ENCODE data around the gene FCRLB.
"Not testable (repeated sequence)": the region's sequence is repeated elsewhere in the genome, so short reads cannot be mapped to it uniquely, and the experiment has no call there.

Gene FCRLB

GRCh38 chr1:161720422-161720821 lies 922 bp upstream of the FCRLB start:
- no peak for DNase-seq

DNA sequence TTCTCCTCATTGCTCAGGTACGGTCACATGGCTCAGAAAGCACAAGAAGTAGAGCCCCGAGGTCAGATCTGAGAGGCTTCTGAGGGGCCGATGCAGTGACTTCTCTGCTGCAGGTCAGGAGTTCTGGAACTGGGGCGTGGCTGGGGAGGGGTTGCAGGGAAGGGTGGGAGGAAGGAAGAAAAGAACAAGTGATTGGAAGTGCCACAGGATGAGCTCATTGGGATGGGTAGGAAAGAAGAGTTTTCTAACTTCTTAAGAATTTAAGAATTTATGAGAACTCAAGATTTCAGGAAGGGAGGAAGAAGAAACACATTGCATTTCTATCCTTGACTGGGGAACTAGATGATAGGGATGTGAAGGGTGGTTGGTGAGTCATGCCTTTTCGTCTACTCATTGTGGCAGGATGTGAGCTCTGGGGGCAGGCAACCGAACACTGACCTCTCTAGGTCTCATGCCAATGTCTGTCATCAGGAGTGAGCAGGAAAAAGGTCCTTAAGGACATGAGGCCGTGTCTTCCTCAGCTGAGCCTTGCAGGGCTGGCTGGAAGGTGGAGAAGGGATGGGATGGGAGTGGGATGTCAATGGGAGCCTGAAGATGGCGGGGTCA lies 497 bp downstream of the FCRLB start:
- no peak for DNase-seq

- no peak for DNase-seq
Measured at GRCh38 chr1:161722406-161722805, 1.1 kb downstream of the FCRLB start.

GRCh38 chr1:161723459-161724141 lies 2.3 kb downstream of the FCRLB start:
- DNase-seq = no peak

GRCh38 chr1:161725258-161725907 lies 4.0 kb downstream of the FCRLB start:
- DNase-seq = not testable (repeated sequence)

DNA sequence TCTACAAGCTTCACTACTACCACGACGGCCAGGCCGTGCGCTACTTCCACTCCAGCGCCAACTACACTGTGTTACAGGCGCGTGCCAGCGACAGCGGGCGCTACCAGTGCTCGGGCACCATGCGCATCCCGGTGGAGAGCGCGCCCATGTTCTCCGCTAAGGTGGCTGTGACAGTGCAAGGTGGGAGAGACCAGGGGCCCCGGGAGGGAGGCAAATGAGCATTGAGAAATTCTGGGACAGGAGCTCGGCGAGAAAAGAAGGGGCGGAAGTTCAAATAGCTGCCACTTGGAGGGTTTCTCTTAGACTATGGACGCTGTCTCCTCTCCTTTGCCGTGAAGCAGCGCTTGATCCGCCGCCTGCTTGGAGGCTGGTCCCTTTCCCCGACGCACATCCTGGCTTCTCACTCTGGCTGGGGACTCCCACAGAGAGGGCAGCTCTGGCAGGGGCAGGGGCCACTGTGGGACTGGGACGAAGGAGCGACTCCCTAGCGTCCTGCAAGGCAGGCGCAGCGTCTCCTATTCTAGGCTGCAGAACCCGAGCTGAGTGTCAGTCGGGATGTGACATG lies 4.6 kb downstream of the FCRLB start:
- peak; percentile 65 for DNase-seq

DNA sequence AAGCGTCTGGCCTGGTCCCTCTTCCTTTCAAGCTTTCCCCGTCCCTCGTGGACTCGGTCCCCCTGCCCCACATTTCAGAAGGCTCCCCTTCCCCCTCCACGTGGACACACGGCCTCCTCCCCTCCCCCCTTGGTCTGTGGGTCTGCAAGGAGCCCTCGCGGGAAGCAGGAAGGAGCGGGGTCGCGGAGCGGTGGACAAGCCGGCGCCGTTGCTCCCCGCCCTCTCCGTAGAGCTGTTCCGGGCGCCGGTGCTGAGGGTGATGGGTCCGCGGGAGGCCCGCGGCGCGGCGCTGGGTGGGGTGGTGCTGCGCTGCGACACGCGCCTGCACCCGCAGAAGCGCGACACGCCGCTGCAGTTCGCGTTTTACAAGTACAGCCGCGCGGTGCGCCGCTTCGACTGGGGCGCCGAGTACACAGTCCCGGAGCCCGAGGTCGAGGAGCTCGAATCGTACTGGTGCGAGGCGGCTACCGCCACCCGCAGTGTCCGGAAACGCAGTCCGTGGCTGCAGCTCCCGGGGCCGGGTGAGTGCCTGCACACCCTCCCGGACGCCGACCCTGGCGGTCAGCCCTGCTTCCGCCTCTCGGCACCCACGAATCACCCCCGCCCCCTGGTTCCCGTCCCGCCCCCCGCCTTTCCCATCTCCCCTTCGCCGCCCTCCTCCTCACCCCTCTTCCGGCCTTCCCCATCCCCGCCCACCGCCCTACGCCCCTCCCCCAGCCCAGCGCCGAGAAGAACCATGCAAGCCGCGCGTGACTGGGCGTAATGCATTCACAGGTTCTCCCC lies 5.3 kb downstream of the FCRLB start:
- peak; percentile 87 for DNase-seq

- DNase-seq = no peak
Measured at GRCh38 chr1:161727256-161727924, 6.0 kb downstream of the FCRLB start.

DNA sequence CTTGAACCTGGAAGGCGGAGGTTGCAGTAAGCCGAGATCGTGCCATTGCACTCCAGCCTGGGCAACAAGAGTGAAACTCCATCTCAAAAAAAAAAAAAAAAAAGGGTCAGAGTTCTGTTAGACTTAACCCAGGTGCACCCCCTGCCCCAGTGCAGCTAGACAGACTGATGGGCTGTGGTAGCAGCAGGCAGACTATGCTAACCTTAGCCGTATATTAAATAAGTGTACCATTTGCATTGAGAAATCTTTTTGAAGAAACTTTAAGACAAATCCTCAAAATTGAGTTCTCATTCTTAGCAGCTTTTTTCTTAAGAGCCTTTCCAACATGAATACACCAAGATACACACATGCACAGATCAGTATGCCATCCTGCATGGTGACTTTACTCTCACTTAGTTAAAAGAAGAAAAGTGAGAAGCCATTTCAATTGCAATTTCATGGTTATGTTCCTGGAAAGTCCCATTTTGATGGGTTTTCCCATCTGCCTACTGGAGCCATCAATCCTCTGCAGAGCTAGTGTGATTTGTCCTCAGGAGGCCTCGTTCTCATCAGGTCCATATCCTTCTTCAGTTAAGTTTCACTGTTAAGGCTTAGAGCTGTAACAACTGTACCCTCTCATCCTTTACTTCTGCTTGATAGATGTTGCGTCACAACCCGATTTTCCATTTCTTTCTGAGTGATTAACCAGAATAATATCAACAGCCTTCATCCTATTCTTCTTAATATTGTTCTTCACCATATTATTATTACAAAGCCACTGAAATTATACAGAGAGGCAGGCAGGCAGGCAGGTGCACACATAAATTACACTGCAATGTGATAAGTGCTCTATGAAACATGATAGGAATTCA lies 7.3 kb downstream of the FCRLB start:
- no peak for DNase-seq

DNA sequence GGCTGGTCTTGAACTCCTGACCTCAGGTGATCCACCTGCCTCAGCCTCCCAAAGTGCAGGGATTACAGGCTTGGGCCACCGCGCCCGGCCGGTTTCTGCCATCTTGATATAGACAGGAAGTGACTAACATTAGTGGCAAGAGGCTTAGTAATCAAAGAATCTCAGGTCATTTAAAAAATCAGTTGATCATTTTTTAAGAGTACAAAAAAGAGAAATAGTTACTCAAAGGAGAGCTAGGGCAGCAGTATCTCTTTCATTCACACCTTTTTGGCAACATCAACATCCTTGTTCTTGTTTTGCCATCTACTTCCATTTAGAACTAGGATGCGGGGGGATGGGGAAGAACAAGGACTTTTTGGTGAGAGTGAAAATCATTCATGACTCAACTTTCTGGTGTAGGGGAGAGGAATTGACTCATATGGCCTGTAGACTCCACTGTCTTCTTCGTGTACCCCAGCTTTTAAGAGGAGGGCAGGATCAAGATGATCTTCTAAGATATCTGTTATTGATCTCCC lies 8.8 kb downstream of the FCRLB start:
- DNase-seq = no peak

DNA sequence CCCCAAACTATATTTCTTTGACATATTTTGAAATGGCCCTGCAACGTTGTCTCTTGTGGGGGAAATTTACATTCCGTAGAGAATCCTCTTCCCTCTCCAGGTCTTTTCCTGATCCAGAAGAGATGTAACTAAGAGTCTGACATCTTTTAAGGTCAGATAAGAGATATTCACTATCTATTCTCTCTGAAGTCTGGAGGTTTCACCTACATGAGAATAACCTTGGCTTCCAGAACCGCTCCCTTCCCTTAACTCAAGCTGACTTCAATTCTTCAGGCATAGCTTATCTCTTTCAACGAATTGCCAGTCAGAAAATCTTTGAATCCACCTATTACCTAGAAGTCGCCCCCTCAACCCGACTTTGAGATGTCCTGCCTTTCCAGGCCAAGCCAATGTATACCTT lies 9.9 kb downstream of the FCRLB start:
- DNase-seq = no peak

DNA sequence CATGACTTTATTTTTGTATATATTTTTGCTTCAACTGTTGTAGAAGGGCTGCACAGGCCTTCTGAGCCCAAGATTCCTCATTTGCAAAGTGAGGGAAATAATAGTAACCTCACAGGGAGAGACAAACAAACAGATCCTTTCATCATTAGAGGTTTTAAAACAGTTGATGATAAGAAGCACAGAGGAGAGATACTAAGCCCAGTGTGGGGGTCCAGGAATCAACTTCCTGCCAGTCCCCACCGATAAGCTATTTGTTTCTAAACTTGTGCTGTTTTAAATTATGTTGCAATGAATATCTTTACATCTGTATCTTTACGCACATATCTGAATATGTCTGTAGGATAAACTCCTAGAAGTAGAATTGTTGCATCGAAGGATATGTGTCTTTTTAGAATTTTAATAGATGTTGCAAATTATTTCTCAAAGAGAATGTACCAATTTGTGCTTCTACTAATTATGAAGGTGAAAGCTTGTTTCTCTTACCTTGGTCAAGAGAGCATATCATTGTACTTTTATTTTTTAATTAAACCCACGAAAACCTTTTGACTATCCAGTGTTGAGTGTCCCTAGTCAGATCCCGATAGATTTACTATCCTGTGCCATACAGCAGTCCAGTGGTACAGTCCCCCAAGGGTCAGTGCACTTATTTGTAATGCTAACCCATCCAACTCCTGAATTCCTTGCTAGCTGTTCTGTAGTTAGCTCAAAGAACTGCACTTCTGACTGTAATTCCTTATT lies 10.8 kb downstream of the FCRLB start:
- no peak for DNase-seq

DNA sequence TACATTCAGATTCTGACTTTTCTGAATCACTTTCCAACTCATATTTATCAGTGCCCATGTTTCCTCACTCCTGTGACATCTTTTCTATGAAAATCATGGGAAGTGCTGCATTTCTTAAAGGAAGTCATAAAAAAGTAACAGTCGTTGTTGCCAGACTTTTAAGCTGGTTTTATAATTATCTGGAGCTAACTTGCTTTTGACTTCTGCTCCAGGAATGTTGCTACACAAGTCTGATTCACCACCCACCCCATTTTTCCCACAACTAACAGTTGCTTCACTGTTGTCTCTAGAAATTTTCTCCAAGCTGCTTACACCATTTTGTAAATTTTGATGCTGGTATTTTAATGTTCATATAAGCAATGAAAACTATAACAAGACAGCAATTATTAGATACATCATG lies 12.2 kb downstream of the FCRLB start:
- no peak for DNase-seq

GRCh38 chr1:161735837-161736236 lies 14.5 kb downstream of the FCRLB start:
- no peak for DNase-seq

DNA sequence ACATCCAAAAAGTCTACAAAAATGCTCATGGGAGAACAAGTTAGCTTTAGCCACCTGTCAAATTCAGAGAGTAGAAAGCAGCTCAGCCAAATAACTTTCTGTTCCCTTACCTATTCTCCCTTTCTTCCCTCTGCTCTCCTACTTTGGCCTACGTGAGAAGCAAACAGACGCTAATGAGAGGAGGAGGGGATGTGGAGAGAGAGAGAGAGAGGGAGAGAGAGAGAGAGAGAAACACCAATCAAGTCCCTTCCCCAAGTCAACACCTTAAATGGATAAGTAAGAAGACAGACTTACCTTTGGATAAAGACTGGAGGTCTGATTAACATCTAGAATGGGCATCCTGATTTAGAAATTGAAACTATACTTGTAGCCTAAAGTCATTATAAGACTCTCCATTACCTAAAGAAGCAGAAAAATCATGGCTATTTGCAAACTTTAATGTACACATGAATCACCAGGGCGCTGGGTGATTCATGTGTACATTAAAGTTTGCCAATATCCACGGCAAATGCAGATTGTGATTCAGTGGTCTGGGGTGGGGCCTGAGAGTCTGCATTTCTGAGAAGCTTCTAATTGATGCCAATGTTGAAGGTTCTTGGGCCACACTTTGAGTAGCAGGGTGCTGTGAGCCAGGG lies 15.1 kb downstream of the FCRLB start:
- no peak for DNase-seq

- no peak for DNase-seq
Measured at GRCh38 chr1:161737625-161738024, 16.3 kb downstream of the FCRLB start.

- DNase-seq = peak; percentile 43
Measured at GRCh38 chr1:161738627-161739287, 17.4 kb downstream of the FCRLB start.

- DNase-seq = no peak
Measured at GRCh38 chr1:161739865-161740566, 18.7 kb downstream of the FCRLB start.

DNA sequence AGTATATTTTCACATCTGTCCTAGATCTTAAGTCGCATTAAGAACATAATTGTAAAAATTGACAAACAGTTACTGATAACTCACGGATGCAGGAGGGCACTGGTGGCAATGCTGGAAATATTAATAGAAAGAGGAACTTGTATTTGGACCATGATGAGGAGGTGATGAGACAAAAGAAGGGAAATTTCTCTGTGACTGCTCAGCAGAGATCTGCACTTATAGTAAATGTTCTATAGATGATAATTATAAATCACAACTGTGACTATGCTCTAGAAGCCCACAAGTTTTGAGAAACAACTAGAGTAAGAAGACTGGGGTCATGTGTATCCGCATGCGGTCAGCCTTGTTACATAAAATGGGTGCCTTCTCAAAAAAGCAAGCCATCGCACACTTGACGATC lies 19.6 kb downstream of the FCRLB start:
- DNase-seq = no peak
